ENCODE results near the gene GALNT7.

The GALNT7 gene

DNA sequence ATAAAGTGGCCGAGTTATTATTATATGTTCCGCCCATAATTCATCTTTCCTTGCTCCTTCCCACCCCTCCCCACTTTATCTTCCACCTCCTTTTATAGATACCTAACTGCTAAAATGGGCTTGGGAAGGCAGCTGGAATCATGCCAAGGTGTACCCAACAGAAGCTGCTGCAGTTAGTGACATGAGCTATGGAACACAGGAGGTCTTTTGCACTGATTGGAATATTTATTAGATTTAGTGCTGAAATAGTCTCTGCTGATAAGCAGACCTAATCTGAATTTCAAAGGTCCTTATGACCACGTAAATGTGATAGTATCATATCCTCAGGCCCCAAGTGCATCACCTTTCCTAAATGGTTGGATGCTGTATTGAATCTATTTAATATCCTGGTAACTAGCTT lies 100.7 kb downstream of the GALNT7 start:
- DNase-seq, result no peak

DNA sequence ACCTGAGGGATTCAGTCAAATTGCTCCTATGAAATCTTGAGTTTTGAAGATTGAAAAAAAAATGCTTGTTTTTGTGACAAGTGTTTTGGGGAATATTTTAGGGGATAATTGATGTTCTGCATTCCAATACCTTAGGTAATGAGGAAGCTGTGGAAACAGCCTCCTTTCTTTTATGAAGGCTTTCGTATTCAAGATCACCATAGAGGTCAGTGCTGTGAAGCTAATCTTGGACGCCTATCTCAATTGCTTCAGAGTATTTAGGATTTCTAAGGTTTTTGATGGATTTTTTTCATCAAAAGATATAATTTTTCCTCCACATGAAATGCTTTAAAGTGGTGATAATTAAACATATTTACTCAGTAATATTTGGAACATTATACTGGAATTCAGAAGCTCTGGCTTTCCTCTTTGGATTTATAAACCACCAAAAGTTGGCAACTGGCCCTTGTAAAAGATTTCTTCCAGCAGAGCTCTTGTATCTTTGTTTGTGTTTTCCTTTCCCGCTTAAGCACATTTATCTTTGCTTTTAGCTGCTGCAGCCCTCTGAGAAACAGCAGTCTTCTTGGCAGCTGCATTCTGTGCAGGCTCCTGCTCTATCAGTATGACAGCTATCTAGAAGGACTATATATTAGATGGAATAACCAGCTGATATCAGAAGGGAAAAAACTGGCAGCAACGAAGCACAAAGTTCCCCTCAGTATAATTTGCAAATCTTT lies 101.9 kb downstream of the GALNT7 start:
- DNase-seq, result no peak

DNA sequence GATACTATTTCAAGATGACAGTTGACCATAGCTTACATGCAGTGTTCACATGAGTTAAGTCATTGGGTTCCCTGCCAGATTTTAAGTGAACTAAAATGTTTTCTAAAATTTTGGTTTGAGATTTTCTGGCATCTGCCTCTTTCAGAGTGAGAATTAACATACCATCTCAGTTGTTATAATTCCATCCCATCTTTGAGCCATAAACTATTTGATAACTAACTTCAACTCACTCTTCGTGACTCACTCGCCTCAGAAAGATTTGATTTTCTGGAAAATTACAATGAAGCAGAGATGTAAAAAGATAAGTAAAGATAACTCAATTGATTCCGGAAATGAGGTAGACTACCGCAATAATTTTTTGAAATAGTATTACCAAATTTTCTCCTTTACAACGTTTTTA lies 103.7 kb downstream of the GALNT7 start:
- no peak for DNase-seq

DNA sequence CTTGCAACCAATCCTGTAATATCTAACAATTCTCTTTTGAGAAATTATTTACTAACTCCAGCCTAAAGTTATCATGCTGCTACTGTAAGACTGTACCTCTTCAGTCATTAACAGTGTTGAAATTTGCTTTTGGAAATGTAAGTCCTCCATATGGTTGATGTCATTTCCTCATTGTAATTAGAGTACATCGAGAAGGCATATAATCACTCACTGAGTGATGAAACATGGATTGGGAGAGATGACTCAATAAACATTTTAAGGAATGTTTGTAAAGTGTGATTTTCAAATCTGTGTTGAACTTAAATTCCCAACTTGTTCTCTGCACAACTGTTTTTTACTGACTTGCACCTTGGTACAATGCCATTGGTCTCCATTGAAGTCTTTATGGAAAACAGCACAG lies 104.4 kb downstream of the GALNT7 start:
- no peak for DNase-seq

DNA sequence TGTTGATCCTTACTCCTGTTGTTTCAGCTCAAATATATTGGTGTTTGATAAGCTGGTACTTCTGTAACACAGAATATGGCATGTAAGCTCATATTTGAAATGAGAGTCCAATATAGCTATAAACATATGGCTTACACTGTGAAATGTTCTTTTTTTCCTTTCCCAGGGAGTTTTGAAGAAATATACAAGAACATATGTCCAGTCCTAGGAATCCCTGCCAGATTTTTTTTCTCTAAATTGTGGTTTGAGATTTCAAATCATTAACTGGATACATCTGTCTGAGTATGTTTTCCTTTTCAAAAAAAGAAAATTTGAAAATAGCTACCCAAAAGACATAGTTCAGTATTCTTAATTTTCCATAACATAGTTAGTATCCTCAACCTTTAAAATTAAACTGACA lies 105.3 kb downstream of the GALNT7 start:
- DNase-seq, result no peak

DNA sequence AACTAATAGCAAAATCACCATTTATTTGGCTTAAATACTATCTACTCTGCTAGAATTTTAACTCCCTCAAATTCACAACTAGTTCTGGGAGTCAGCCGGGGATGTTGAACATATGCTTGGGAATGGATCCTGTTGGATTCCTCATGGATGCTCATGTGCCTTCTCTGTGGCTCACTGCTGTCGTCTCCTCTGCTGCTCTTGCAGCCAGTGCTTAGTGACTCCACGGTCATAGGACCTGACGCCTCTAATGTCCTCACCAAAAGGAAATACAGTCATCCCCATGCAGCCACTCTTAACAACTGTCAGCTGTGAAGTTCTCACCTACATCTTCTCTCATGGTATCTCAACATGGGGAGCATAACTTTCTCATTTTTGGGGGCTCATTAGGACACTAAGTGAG lies 106.1 kb downstream of the GALNT7 start:
- DNase-seq, result no peak

DNA sequence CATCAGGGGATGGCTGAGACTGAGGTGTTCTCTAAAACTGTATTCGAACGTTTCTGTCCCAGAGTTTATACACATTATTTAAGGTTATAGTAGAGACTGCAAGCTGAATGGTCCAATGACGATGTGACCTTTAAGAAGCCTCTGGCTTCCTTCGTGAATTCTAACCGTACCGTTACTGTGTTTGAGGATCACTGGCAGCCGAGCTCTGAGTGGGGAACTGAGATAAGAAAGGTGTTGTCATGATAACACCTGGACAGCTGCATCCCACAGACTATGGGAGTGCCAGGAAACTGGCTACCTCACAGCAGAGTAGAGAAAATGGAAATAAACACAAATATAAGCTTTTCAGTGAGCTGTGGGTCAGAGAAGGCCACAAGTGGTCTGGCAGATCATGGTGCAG lies 106.5 kb downstream of the GALNT7 start:
- DNase-seq, result no peak

DNA sequence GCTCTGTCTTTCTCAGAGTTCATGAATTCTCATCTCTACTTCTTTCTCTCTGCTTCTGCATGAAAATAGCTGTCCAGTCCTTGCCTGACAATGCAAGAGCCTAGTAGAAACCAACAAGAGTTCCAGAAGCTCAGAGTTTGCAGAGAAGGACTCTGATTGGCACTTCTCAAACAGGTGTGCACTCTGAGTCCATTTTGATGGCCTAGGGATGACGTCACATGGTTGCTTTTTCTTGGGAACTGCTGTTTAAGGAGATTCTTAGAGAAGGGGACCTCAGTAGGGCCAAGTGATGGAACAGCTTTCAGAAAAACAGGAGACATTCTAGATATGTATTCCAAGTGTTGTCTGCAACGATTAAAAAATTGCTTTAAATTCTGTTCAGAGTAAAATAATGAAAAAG lies 108.7 kb downstream of the GALNT7 start:
- DNase-seq, result no peak

DNA sequence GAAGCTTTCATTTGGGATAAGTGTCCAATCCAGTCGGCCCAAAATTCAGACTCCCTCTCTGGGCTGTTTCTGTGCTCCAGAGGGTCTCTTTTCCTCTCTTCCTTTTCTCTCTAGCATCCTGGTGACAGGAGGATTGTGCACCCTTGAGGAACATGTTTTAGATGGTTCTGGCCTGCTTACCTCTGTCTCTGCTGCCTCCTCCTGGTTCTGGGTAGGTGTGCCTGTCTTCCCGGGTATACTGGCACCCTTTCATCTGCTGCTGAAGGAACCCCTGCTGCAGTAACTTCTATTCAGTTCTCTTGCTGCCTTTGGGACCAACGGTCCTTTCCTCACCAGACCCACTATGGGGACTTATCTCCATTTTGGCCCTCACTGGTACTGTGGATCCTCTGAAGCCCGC lies 112.4 kb downstream of the GALNT7 start:
- no peak for DNase-seq

DNA sequence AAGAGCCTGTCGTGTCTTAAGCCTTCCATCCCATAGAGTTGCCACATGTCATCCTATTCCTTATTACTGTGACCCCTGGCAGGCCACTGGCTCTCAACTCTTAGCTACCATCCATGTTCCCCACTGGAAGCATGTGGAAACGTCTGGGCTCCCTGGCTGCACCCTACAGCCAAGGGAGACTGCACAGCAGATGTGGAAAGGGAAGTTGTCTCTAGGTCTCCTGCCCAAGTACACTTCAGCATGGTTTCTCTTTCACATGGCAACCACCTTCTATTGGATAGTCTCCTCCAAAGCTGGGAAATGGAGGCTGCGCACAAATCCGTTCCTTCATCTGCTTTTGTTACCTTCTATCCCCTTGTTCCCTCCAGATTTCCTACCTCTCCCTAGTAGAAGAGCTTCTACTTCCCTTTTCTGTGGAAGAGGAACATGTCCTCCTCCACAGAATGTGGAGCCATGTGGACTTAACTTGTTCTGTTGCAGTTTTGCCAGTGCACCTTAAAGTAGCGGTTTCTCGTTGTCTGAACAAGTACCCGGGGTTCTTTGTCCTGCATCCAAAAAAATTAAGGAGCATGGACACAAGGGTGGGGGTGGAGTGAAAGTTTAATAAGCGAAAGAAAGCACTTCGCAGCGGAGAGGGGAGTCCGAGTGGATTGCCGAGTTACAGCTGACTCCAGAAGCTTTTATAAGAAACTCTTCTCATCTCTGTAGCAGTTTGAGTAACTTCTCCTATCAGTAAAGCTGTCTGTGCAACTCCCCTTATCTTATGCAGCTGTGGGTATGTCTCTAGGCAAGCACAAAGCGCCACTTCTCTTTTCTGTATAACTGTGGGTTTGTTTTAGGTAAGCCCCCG lies 113.0 kb downstream of the GALNT7 start:
- DNase-seq, result no peak

DNA sequence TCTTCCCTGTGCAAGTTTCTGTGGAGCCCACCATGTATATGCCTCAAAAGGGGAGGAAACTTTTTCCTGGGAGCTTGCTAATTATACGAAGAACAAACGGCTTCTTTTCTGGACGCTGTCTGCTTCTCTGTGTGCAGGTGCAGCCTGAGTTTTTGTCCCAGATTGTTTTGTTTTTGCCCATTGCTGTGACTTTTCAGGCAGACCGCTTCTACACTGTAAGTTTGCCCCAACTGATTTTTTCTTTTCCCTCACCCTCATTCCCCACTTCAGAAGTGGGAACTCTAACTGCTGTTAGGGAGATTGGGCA lies 113.6 kb downstream of the GALNT7 start:
- no peak for DNase-seq

DNA sequence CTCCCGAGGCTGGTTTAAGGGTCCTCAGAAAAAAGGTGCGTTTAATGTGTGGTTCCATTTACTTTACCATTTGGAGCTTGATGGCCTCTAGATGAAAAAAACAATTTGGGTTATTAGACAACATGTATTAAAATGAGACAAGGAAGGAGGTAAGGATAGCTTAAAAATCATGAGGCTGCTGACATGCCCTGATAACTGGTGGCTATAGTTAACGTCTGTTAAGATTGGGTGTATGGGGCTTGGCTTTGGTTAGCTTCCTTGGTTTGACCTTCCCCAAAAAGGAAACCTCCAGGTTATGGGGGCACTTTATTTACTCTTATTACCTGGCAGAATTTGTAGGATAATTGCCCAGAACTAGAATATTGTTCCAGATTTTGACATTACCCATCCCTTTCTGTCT lies 114.0 kb downstream of the GALNT7 start:
- DNase-seq, result no peak

DNA sequence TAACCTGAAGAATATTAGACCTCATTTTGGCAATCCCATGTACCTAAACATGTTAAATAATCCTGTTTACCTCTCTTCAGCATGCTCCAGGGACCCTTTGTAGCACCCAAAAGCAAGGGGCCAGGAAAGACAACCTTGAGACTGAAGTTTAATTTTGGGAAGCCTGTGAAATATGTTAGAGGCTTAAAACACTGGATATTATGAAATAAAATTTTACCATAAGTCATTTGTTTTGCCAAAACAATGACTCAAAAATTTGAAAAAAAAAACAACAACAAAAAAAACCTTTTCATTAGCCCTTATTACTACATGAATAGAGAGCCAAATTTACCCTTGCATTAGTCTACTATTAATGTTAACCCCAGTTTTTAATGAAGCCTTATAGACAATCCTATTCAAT lies 115.9 kb downstream of the GALNT7 start:
- no peak for DNase-seq

DNA sequence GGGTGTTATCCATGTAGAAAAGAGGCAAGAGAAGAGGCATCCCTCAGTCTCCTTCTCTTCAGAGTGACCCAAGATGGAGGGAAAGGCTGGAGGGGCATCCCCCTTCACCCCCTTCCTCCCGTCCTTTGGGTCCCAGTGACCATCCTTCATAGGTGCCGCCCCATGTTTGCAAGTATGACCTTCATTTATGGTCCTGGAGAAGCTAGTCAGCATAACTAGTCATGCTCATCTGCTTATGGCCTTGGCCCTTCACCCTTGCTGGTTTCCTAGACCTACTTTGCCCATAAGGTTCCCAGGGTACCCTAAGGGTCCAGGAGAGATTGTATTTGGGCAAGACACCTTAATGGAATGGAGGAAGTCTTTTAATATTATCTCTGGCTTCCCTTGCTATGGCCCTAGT lies 118.9 kb downstream of the GALNT7 start:
- DNase-seq, result no peak

DNA sequence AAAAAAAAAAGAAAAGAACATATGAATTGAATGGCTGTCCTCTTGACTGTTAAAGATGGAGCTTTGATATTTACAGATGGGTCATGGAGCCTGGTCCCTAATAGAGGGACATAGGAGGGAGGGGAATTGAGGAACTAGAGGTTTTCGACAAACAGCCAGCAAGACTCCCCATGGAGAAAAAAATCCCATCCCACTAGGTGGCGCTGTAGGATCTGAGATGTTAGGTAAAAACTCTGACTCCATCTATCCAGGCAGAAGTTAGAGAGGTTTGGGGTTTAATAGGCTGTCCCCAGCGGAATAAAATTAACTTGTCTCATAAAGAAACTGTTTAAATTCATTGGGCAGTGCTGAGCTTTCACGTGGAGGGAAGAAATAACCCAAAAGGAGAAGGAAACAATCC lies 119.7 kb downstream of the GALNT7 start:
- DNase-seq, result peak; percentile 48

DNA sequence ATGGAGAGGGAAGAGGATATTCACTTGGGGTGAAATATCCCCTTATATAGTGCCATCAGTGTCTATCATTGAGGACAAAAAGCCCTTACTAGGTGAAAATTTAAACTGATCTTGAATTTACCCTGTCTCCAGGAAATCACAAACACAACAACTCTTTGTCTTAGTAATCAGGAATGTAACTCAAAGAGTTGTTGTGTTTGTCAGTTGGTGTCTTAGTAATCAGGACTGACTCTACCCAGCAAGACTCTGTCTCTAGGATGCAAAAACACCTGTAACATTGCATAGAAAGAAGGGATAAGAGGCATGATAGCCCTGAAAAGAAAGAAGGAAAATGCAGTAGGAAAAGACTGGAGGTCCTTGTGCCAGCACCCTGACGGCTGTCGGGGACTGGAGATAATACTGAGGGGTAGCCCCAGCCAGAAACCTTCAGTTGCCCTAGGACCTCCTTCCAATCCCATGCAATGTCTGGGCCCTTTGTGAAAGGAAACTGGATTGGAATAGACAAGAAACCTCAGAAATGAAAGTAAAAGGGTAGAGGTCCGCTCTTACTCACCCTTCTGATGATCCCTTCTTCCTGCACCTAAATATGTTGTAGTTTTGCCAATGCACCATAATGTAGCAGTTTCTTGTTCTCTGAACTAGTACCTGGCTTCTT lies 120.2 kb downstream of the GALNT7 start:
- no peak for DNase-seq

DNA sequence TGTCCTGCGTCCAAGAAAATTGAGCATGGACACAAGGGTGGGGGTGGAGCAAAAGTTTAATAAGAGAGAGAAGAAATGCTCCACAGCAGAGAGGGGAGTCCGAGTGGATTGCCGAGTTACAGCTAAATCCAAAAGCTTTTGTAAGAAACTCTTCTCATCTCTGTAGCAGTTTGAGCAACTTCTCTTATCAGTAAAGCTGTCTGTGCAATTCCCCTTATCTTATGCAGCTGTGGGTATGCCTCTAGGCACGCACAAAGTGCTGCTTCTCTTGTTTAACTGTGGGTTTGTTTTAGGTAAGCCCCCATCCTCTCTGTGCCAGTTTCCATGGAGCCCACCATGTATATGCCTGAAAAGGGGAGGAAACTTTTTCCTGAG lies 120.7 kb downstream of the GALNT7 start:
- no peak for DNase-seq

DNA sequence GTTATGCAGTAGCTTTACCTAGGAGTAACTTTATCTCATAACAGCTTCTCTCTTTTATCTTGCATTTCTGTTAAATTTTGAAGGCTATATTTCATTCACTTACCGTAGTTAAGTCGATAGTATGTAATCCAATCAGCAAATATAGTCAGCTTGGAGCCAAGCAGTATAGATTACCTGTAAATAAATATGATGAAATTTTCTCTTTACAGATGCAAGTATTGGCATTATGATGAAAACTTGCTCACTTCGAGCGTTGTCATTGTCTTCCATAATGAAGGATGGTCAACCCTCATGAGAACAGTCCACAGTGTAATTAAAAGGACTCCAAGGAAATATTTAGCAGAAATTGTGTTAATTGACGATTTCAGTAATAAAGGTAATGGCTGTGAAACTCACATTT lies 123.3 kb downstream of the GALNT7 start:
- no peak for DNase-seq

DNA sequence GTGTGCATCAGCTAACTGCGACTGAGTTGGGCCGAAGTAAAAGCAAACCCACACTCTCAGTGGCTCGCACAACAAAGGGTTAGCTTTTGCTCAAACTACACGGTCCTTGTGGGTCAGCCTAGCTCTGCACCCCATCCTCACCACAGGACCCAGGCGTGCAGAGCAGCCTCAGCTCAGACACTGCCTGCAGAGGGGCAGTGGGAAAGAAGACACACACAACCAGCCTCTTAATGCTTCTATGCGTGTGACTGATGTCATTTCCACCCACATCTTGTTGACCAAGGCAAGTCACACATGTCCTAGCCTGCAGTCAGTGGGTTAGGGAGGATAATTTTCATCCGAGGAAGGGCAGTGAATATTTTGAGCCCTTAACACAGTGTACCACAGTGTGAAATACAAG lies 125.1 kb downstream of the GALNT7 start:
- no peak for DNase-seq

DNA sequence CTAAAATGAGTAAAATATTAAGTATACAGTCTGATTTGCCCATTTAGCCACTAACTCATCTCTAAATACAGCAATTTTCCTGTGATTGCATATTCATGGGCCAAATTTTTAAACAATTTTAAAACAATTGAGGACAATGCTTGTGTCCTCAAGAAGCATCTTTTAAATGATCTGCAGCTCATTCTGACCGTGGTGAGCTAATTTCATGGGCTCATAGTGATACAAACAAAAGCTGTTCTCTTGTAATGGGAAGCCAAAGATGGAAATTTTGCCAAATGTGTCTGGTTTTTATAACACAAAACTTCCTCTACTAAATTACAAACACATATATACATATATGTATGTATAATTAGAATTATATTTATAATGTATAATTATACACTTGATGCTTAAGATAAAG lies 125.8 kb downstream of the GALNT7 start:
- DNase-seq, result no peak

DNA sequence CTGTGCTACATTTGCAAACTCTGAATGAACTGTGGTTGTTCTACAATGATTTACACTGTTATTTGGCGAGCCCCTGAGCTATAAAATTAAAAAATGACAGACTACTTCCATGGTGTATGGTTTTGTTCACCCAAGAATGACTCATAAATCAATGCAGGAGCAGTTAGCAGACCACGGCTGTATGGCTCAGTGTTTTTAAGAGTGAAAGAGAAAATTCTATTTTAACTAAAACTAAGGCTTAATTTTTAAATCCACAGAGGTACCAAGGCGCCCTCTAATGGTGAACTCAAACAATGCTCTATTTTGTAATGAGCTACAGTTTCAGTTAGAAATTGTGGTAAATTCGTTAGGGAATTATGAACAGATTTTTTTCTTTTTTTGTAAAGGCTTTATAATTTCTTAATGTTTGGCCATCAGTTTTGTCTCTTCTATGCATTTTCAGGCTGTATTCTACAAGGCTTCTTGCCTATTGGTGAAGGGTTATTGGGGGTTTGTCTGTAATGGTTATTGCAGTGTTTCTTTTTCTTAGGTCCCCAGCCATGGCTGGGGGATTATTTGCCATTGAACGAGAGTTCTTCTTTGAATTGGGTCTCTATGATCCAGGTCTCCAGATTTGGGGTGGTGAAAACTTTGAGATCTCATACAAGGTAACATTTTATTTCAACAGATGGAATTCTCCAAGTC lies 133.0 kb downstream of the GALNT7 start:
- DNase-seq, result no peak

DNA sequence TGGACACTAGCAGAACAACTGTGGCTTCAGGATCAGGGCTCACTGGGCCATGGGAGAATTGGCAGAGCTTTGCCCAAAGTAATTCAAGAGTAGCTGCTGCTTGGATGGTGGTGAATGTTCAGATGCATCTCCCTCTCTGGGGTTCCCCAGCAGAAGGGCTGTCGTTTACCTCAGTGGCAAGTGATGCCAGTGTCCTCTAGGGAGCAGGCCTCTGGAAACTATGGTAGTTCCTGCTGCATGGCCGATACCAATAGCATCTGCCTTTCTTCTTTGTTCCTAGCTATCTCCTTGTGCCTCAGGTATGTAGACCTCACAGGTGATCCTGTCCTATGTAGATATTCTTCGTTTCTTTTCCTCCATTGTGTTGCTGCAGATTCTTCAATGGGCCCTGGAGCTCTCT lies 139.2 kb downstream of the GALNT7 start:
- DNase-seq, result no peak

DNA sequence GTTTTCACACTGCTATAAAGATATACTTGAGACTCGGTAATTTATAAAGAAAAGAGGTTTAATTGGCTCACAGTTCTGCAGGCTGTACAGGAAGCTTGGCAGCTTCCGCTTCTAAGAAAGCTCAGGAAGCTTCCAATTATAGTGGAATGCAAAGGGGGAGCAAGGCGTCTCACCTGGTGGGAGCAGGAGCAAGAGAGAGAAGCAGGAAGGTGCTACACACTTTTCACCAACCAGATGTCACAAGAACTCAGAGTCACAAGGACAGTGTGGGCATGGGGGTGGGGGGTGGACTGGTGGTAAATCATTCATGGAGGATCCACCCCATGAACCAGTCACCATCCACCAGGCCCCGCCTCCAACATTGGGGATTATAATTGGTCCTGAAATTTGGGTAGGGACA lies 142.8 kb downstream of the GALNT7 start:
- DNase-seq, result no peak

DNA sequence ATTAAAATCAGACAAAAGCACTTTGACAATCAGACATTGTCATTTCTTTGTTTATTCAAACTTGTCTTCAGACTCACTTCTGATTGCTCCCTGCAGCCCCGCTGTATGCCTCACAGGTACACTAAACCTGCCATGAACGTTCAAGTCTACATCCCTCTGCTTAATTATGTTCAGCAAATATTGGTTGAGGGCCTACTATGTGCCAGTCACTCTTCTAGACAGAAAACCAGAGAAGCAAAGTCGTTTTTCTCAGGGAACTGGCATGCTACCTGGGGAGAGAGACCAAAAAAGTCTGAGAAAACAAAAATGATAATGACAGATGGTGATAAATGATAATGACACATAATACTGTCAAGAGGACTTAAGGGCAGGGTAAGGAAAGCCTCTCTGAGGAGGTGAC lies 146.1 kb downstream of the GALNT7 start:
- no peak for DNase-seq

Measured in central memory CD4-positive, alpha-beta T cell (primary cell).